Activated gamma-delta T cell (primary cell): ENCODE measurements around the gene TIMM17B.

Experiments
- DNase-seq: peaks from one replicate; lab custom pipeline; 2025; lab: John Stamatoyannopoulos, UW
- total RNA-seq, 2 donors: gene quantifications; one replicate each; lab custom pipeline; 2026; lab: John Stamatoyannopoulos, UW

TIMM17B gene
- total RNA-seq, result 21.3 to 24.1 reads per million in 2 donors

- peak; percentile 66 for DNase-seq
Observed at GRCh38 chrX:48897625-48898306, at the start of gene TIMM17B, which contains the start of gene PQBP1. Gene TIMM17B, minus strand, starts transcription at chrX:48897768. Its CDS starts 19 bp downstream, at chrX:48897749. Gene PQBP1, plus strand, starts transcription at chrX:48897930. Its CDS starts 580 bp downstream, at chrX:48898510.

GRCh38 chrX:48945517-48946348 is 48.2 kb upstream of the TIMM17B start:
- no peak for DNase-seq

GRCh38 chrX:48942895-48943294 is 45.3 kb upstream of the TIMM17B start:
- no peak for DNase-seq

- no peak for DNase-seq
Observed at GRCh38 chrX:48940404-48940955, 42.9 kb upstream of the TIMM17B start.

- DNase-seq, result no peak
Observed at GRCh38 chrX:48939524-48940228, 42.1 kb upstream of the TIMM17B start.

GRCh38 chrX:48938721-48939425 is 41.3 kb upstream of the TIMM17B start:
- DNase-seq, result no peak

- DNase-seq, result peak; percentile 62
Observed at GRCh38 chrX:48937054-48937907, 39.7 kb upstream of the TIMM17B start.

- no peak for DNase-seq
Observed at GRCh38 chrX:48936429-48937053, 39.0 kb upstream of the TIMM17B start.

- no peak for DNase-seq
Observed at GRCh38 chrX:48935301-48935670, 37.7 kb upstream of the TIMM17B start.

- no peak for DNase-seq
Observed at GRCh38 chrX:48934581-48935300, 37.2 kb upstream of the TIMM17B start.

- DNase-seq, result no peak
Observed at GRCh38 chrX:48933757-48934156, 36.2 kb upstream of the TIMM17B start.

- DNase-seq, result no peak
Observed at GRCh38 chrX:48927736-48928382, 30.3 kb upstream of the TIMM17B start.

GRCh38 chrX:48927123-48927522 is 29.6 kb upstream of the TIMM17B start:
- DNase-seq, result no peak

- no peak for DNase-seq
Observed at GRCh38 chrX:48924270-48924669, 26.7 kb upstream of the TIMM17B start.

- no peak for DNase-seq
Observed at GRCh38 chrX:48923771-48924170, 26.2 kb upstream of the TIMM17B start.

- DNase-seq, result no peak
Observed at GRCh38 chrX:48920718-48921104, 23.1 kb upstream of the TIMM17B start.

GRCh38 chrX:48919947-48920717 is 22.6 kb upstream of the TIMM17B start:
- DNase-seq, result no peak

GRCh38 chrX:48919360-48919841 is 21.8 kb upstream of the TIMM17B start:
- DNase-seq, result no peak
